Upper lobe of right lung (tissue), 1 donor: ENCODE results near the gene TEAD1. TPM values are rescaled to one million over a fixed set of nuclear protein-coding genes. Genes with fewer than 3 reads are reported as not detected.

Experiments
- ATAC-seq: fragments of 200-7000 bp; cut with Tn5 transposase; one replicate; pipeline ENCODE4 v1.9.1; 2020; ENCODE audit warnings: mild to moderate bottlenecking, moderate library complexity
- DNase-seq: peaks from one replicate; pipeline ENCODE4 v3.0.0-alpha.2; 2020
- H3K27ac ChIP-seq: fragments of 200-600 bp; one replicate; pipeline ENCODE4 v1.8.0; 2022
- H3K27me3 ChIP-seq: fragments of 200-600 bp; one replicate; pipeline ENCODE4 v1.8.0; 2022; ENCODE audit warnings: mild to moderate bottlenecking
- H3K36me3 ChIP-seq: fragments of 200-600 bp; one replicate; pipeline ENCODE4 v1.8.0; 2022
- H3K4me1 ChIP-seq: fragments of 200-600 bp; one replicate; pipeline ENCODE4 v1.8.0; 2022
- H3K4me3 ChIP-seq: fragments of 200-600 bp; one replicate; pipeline ENCODE4 v1.8.0; 2022; ENCODE audit warnings: mild to moderate bottlenecking
- H3K9me3 ChIP-seq: fragments of 200-600 bp; one replicate; pipeline ENCODE4 v1.8.0; 2022
- intact Hi-C: fragments of 100-400 bp; cut with DNase I; formaldehyde crosslinking; loops from one replicate; pipeline ENCODE4 v1.11.0; 2022
- total RNA-seq: library from RNA; stranded (reverse); fragmentation: NEBNext Ultra II Directional; extraction: Animal tissue kit (Norgen Biotek cat#: 25700); gene quantifications from one replicate; pipeline ENCODE4 v1.2.1, GENCODE V29; 2021
- TF ChIP-seq, protein P1 (sequence below): fragments of 200-600 bp; IDR thresholded peaks from one replicate; pipeline ENCODE4 v1.8.0; 2022; ENCODE audit warnings: antibody characterized with exemption
- donor health status: DM: no; HTN: yes; CAD: no; lungs with severe emphysema.

The TEAD1 gene
- total RNA-seq, 1 donor from 2014 or later, result 72.3 TPM

DNA sequence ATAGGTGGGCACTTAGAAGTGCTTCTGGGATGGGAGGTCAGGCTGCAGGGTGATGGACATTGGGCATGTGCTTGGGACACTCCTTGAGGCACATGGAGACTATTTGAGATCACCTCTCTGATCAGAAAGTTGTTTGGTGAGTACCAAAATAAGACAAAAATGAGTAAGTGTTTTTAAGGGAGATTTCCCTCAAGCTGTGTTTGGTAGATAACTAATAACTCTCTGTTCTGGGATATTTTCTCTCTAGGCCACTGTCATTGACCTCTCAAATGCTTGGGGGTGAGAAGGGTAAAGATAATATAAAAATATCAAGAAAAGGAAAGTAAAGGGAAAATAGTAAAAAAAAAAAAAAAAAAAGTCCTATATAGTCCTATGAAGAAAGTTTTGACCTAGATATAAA is 117.8 kb downstream of the TEAD1 start:
- Histone ChIP-seq H3K27me3 (no peaks in the 10 kb centered on the region), H3K9me3 (no peaks in the 10 kb centered on the region), H3K27ac (no peak overlapping the region), H3K4me1 (no peaks in the 10 kb centered on the region), H3K36me3 (no peaks in the 10 kb centered on the region), H3K4me3 (no peak overlapping the region)
- TF ChIP-seq, protein P1, sequence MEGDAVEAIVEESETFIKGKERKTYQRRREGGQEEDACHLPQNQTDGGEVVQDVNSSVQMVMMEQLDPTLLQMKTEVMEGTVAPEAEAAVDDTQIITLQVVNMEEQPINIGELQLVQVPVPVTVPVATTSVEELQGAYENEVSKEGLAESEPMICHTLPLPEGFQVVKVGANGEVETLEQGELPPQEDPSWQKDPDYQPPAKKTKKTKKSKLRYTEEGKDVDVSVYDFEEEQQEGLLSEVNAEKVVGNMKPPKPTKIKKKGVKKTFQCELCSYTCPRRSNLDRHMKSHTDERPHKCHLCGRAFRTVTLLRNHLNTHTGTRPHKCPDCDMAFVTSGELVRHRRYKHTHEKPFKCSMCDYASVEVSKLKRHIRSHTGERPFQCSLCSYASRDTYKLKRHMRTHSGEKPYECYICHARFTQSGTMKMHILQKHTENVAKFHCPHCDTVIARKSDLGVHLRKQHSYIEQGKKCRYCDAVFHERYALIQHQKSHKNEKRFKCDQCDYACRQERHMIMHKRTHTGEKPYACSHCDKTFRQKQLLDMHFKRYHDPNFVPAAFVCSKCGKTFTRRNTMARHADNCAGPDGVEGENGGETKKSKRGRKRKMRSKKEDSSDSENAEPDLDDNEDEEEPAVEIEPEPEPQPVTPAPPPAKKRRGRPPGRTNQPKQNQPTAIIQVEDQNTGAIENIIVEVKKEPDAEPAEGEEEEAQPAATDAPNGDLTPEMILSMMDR, result no peak
- intact Hi-C loops, result no loop called here
- ATAC-seq, result no peak
- no peak for DNase-seq

DNA sequence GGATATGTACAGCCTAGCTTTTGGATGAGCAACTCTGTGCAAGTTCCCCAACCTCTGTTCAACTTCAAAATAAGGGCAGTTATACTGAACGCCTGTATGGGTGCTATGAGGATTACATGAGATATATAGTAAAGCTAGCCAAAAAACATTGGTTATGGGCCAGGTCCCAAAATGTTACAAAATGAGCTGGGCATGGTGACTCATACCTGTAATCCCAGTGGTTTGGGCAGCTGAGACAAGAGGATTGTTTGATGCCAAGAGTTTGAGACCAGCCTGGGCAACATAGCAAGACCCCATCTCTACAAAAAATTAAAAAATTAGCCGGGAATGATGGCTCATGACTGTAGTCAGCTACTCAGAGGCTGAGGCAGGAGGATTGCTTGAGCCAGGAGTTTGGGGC is 118.4 kb downstream of the TEAD1 start:
- intact Hi-C loops, result no loop called here
- TF ChIP-seq, protein P1, result no peak
- no peaks in the 10 kb centered on the region for H3K36me3 ChIP-seq

DNA sequence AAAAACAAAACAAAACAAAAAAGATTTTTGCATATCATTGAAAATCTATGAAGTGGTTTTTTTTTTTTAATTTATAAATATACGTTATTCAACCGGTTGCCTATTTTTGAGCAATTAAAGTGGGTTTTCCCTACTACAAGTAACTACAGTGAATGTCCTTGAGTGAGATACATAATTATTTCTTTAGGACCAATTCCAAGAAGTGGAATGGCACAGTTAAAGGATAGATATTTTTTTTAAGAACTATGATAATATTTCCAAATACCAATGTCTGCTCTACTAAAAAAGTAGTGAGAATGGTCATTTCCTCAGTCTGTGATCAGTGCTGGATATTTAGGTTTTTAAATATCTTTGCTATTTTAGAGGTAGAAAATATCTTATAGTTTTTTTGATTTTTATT is 118.8 kb downstream of the TEAD1 start:
- Histone ChIP-seq H3K27me3 (no peaks in the 10 kb centered on the region), H3K4me3 (no peak overlapping the region), H3K9me3 (no peaks in the 10 kb centered on the region), H3K36me3 (no peaks in the 10 kb centered on the region), H3K4me1 (no peaks in the 10 kb centered on the region), H3K27ac (no peak overlapping the region)
- intact Hi-C loops, result no loop called here
- TF ChIP-seq, protein P1, result no peak
- ATAC-seq, result no peak
- DNase-seq, result no peak

More for the DNA sequence above, 118.4 kb downstream of the TEAD1 start:
- no peak for ATAC-seq
- Histone ChIP-seq H3K4me3 (no peak overlapping the region), H3K4me1 (no peaks in the 10 kb centered on the region), H3K9me3 (no peaks in the 10 kb centered on the region), H3K27ac (no peak overlapping the region), H3K27me3 (no peaks in the 10 kb centered on the region)
- no peak for DNase-seq

DNA sequence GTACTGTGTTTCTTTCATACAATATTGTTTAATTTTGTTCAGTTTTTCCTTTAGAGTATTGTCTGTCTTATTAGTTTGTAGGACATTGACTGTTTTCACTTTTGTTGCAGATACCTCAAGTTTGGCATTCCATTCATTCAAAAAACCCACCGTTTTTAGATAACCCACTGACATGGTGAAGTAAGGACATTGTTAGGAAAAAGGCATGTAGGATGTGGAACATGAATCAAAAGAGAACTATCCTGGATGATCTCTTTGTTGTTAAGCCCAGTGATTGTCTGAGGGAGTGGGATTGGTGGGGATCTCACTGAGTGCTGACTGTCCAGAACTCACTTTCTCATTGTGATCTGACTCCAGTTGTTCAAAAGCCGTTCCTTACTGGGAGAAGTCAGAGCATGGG is 119.3 kb downstream of the TEAD1 start:
- Histone ChIP-seq H3K27ac (no peak overlapping the region), H3K9me3 (no peaks in the 10 kb centered on the region), H3K27me3 (no peaks in the 10 kb centered on the region), H3K4me1 (no peaks in the 10 kb centered on the region), H3K36me3 (no peaks in the 10 kb centered on the region), H3K4me3 (no peak overlapping the region)
- DNase-seq (no peak), ATAC-seq (no peak)
- TF ChIP-seq, protein P1, result no peak
- intact Hi-C loops, result no loop called here

DNA sequence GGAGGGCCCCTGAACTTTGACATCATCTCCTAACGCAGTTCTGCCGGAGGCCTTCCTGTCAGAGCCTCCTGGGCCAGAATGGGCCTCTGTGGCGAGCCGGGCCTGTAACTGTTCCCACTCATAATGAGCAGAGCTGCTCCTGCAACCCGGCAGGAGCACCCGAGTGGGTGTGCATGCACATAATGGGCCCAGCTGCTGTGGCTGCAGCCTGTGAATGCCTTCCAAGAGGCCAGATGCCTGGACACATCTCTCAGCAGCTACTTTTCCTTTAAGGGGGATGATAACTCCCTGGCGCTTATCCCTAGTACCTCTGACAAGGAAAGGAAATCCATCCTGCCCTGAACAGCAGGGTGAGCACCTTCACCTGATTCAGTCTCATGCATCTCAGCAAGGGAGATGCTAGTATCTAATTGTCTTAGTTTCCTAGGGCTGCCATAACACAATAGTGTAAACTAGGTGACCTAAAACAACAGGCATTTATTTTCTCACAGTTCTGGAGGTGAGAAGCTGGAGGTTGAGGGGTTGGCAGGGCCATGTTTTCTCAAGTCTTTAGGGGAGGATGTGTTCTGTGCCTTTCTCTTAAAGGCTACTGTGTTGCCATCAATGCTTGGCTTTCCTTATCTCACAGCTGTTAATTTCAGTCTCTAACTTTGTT is 120.5 kb downstream of the TEAD1 start:
- intact Hi-C loops, result no loop called here
- Histone ChIP-seq H3K4me3 (no peak overlapping the region), H3K27ac (no peak overlapping the region), H3K27me3 (no peaks in the 10 kb centered on the region), H3K36me3 (no peaks in the 10 kb centered on the region), H3K4me1 (peaks cover 4% of the 10 kb centered on the region), H3K9me3 (no peaks in the 10 kb centered on the region)
- DNase-seq (no peak), ATAC-seq (no peak)
- TF ChIP-seq, protein P1, result no peak

DNA sequence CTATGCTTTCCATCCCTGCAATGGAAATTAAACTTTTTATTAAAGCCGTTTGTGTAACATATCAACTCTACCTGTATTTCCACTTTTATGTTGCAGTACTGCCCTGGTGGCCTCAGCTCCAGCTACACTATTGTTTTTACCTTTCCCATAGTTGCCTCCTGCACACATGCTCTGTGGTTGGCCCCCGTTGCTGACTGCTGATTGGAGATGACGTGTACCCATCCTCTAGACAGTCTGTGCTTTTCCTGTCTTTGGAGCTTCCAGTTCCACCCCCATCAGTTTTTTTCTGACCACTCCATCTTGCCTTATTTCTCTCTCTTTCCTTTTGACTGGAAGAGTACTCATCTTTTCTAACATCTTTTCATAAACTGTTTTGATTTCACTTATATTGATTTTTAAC is 123.8 kb downstream of the TEAD1 start:
- Histone ChIP-seq H3K27ac (no peak overlapping the region), H3K4me3 (no peak overlapping the region), H3K27me3 (no peaks in the 10 kb centered on the region), H3K36me3 (no peaks in the 10 kb centered on the region), H3K4me1 (peaks cover 20% of the 10 kb centered on the region), H3K9me3 (no peaks in the 10 kb centered on the region)
- intact Hi-C loops, result no loop called here
- no peak for DNase-seq
- TF ChIP-seq, protein P1, result no peak
- no peak for ATAC-seq
